CD14-positive monocyte (primary cell): ENCODE data around the gene ACTN4. TPM values are rescaled to one million over a fixed set of nuclear protein-coding genes. Genes with fewer than 3 reads are reported as not detected.
"Not testable (repeated sequence)": the region's sequence is repeated elsewhere in the genome, so short reads cannot be mapped to it uniquely, and the experiment has no call there.

Experiments used
- DNase-seq, 3 donors: peaks; one replicate each; pipeline ENCODE4 v3.0.0-alpha.2; 2011 to 2022
- H2AFZ ChIP-seq: 2 replicates; pipeline ENCODE4 v1.6.0; 2012; ENCODE audit warnings: mild to moderate bottlenecking, low read depth, low read length, inconsistent platforms; ENCODE audit not compliant: insufficient read depth, poor library complexity, severe bottlenecking
- H3K27ac ChIP-seq, 2 donors: 1 replicate in 1 of 2; 2 replicates in 1 of 2; pipeline ENCODE4 v1.5.1; 2012 to 2013; ENCODE audit warnings: low read length in 2 of 2, control low read depth in 1 of 2, inconsistent platforms in 1 of 2, low read depth in 1 of 2, mild to moderate bottlenecking in 1 of 2
- H3K27me3 ChIP-seq, 2 donors: one replicate each; pipeline versions ENCODE4 v1.6.0 to v1.6.1; 2011 to 2013; ENCODE audit warnings: low read length in 2 of 2; ENCODE audit not compliant: control insufficient read depth in 2 of 2, insufficient read depth in 2 of 2
- H3K36me3 ChIP-seq, 2 donors: replicated peaks in 1 of 2; 1 replicate in 1 of 2; 2 replicates in 1 of 2; pipeline versions ENCODE4 v1.5.1 to v1.6.1; 2012 to 2013; ENCODE audit warnings: low read length in 2 of 2, control low read depth in 1 of 2, inconsistent platforms in 1 of 2, mild to moderate bottlenecking in 1 of 2; ENCODE audit not compliant: insufficient read depth in 2 of 2, control insufficient read depth in 1 of 2
- H3K4me1 ChIP-seq, 2 donors: 1 replicate in 1 of 2; 2 replicates in 1 of 2; pipeline versions ENCODE4 v1.5.1 to v1.6.1; 2012 to 2013; ENCODE audit warnings: low read length in 2 of 2, control low read depth in 1 of 2, inconsistent platforms in 1 of 2, mild to moderate bottlenecking in 1 of 2, moderate library complexity in 1 of 2; ENCODE audit not compliant: insufficient read depth in 2 of 2, control insufficient read depth in 1 of 2
- H3K4me2 ChIP-seq: replicated peaks from 2 replicates; pipeline ENCODE3; 2012; ENCODE audit warnings: low read length, moderate library complexity, mild to moderate bottlenecking; ENCODE audit not compliant: poor library complexity, severe bottlenecking; ENCODE audit errors: extremely low read depth
- H3K4me3 ChIP-seq, 3 experiments: fragments of 200-600 bp in 1 of 3; sonication (generic) in 1 of 3; replicated peaks in 1 of 3; 1 replicate in 2 of 3; 2 replicates in 1 of 3; pipeline ENCODE4 v1.5.1; 2011 to 2013; ENCODE audit warnings: low read length in 3 of 3, mild to moderate bottlenecking in 3 of 3, control low read depth in 2 of 3, low read depth in 2 of 3, inconsistent platforms in 1 of 3, moderate library complexity in 1 of 3
- H3K79me2 ChIP-seq: 2 replicates; pipeline ENCODE4 v1.6.0; 2012; ENCODE audit warnings: mild to moderate bottlenecking, control low read depth, inconsistent platforms, low read length, moderate library complexity; ENCODE audit not compliant: insufficient read depth
- H3K9ac ChIP-seq: 2 replicates; pipeline ENCODE4 v1.6.0; 2017; ENCODE audit warnings: low read length, mild to moderate bottlenecking; ENCODE audit not compliant: insufficient read depth, poor library complexity, severe bottlenecking
- H3K9me3 ChIP-seq, 2 donors: replicated peaks in 1 of 2; 1 replicate in 1 of 2; 2 replicates in 1 of 2; pipeline versions ENCODE4 v1.5.1 to v1.6.1; 2012 to 2013; ENCODE audit warnings: low read length in 2 of 2, control low read depth in 1 of 2; ENCODE audit not compliant: control insufficient read depth in 1 of 2, insufficient read depth in 1 of 2
- H4K20me1 ChIP-seq: 2 replicates; pipeline ENCODE4 v1.6.0; 2012; ENCODE audit warnings: mild to moderate bottlenecking, low read length, control low read depth, moderate library complexity; ENCODE audit not compliant: insufficient read depth
- H3K27ac Mint-ChIP-seq, 7 donors: one replicate each; pipeline ENCODE4 v1.8.0; 2020; ENCODE audit warnings: mild to moderate bottlenecking in 7 of 7, mixed read lengths in 7 of 7, moderate library complexity in 6 of 7, inconsistent platforms in 2 of 7
- H3K27me3 Mint-ChIP-seq, 3 donors: one replicate each; pipeline ENCODE4 v1.8.0; 2021 to 2022; ENCODE audit warnings: low read depth in 3 of 3, mild to moderate bottlenecking in 3 of 3, mixed read lengths in 3 of 3, moderate library complexity in 3 of 3, inconsistent platforms in 1 of 3
- H3K36me3 Mint-ChIP-seq, 2 donors: one replicate each; pipeline ENCODE4 v1.8.0; 2020; ENCODE audit warnings: mixed read lengths in 2 of 2, inconsistent platforms in 1 of 2, mild to moderate bottlenecking in 1 of 2
- H3K4me1 Mint-ChIP-seq: one replicate; pipeline ENCODE4 v1.8.0; 2020; ENCODE audit warnings: mild to moderate bottlenecking, mixed read lengths
- H3K4me3 Mint-ChIP-seq, 2 donors: one replicate each; pipeline ENCODE4 v1.8.0; 2020; ENCODE audit warnings: mild to moderate bottlenecking in 2 of 2, mixed read lengths in 2 of 2, moderate library complexity in 1 of 2
- H3K9me3 Mint-ChIP-seq, 7 donors: one replicate each; pipeline ENCODE4 v1.8.0; 2020 to 2022; ENCODE audit warnings: mixed read lengths in 7 of 7, mild to moderate bottlenecking in 6 of 7, moderate library complexity in 6 of 7, inconsistent platforms in 2 of 7
- CTCF ChIP-seq: fragments of 200-600 bp; IDR thresholded peaks from one replicate; pipeline ENCODE4 v1.8.0; 2022; ENCODE audit warnings: antibody characterized with exemption, mild to moderate bottlenecking
- WGBS: methylation state at CpG from one replicate; pipeline ENCODE4 v1.1.5; 2013; ENCODE audit warnings: missing lambda C conversion rate; ENCODE audit not compliant: insufficient coverage; 5-methylcytosine and 5-hydroxymethylcytosine counted together
- intact Hi-C, 2 donors: fragments of 100-400 bp; cut with micrococcal nuclease; formaldehyde crosslinking; loops; one replicate each; pipeline versions ENCODE4 v1.15.0 to v1.15.1; 2023
- polyA plus RNA-seq, 3 donors: library from polyadenylated mRNA; depleted of rRNA in 1 of 3; unstranded in 2 of 3; stranded (reverse) in 1 of 3; fragments of 300-500 nt in 2 of 3; fragments of >200 nt in 1 of 3; fragmentation: Illumina TruSeq in 2 of 3; gene quantifications; 1 replicate in 2 of 3; 2 replicates in 1 of 3; pipeline ENCODE4 v1.2.3, GENCODE V29; 2012 to 2021

Gene ACTN4
- polyA plus RNA-seq, 3 donors: 8.4 to 177 (median 16.0) TPM

GRCh38 chr19:38744874-38745273 lies 97.4 kb downstream of the ACTN4 start:
- Mint-ChIP-seq H3K4me1 (peaks cover under 1% of the 10 kb centered on the region), H3K27ac (no peak overlapping the region)
- intact Hi-C loops: no loop called here

GRCh38 chr19:38745316-38745715 lies 97.9 kb downstream of the ACTN4 start:
- H3K27ac Mint-ChIP-seq: no peak overlapping the region
- intact Hi-C loops: no loop called here
- Histone ChIP-seq H4K20me1 (no peaks in the 10 kb centered on the region), H3K79me2 (no peaks in the 10 kb centered on the region), H3K27me3 (peaks cover 0 to 2% of the 10 kb centered on the region in 2 donors), H3K4me1 (no peaks in the 10 kb centered on the region), H3K9ac (no peak overlapping the region), H3K4me3 (no peak overlapping the region), H2AFZ (no peak overlapping the region), H3K36me3 (no peaks in the 10 kb centered on the region), H3K4me2 (no peak overlapping the region), H3K27ac (no peak overlapping the region), H3K9me3 (no peaks in the 10 kb centered on the region)
- peaks cover 6 to 20% (median 7%) of the 10 kb centered on the region in 3 donors for H3K27me3 Mint-ChIP-seq
- no peaks in the 10 kb centered on the region for H3K4me1 Mint-ChIP-seq
- H3K9me3 Mint-ChIP-seq: peaks cover 0 to 3% (median 0%) of the 10 kb centered on the region in 7 donors
- H3K36me3 Mint-ChIP-seq: no peaks in the 10 kb centered on the region
- TF ChIP-seq CTCF: no peak
- no peak for DNase-seq
- WGBS: 83% methylated on average over 7 of the region's 7 CpGs
- H3K4me3 Mint-ChIP-seq: no peak overlapping the region

More at GRCh38 chr19:38744874-38745273, 97.4 kb downstream of the ACTN4 start:
- Histone ChIP-seq H3K36me3 (no peaks in the 10 kb centered on the region), H3K27me3 (peaks cover 0 to 2% of the 10 kb centered on the region in 2 donors), H3K9ac (no peak overlapping the region), H3K79me2 (no peaks in the 10 kb centered on the region), H3K4me3 (no peak overlapping the region), H3K27ac (no peak overlapping the region), H3K9me3 (no peaks in the 10 kb centered on the region), H3K4me1 (peaks cover 0 to under 1% of the 10 kb centered on the region in 2 donors), H4K20me1 (no peaks in the 10 kb centered on the region), H3K4me2 (no peak overlapping the region), H2AFZ (no peak overlapping the region)
- DNase-seq: no peak
- no peak for TF ChIP-seq CTCF
- WGBS: 80% methylated on average over 5 of the region's 6 CpGs
- no peaks in the 10 kb centered on the region for H3K36me3 Mint-ChIP-seq
- H3K9me3 Mint-ChIP-seq: peaks cover 0 to 2% (median 0%) of the 10 kb centered on the region in 7 donors
- peaks cover 3 to 17% (median 6%) of the 10 kb centered on the region in 3 donors for H3K27me3 Mint-ChIP-seq
- H3K4me3 Mint-ChIP-seq: no peak overlapping the region

GRCh38 chr19:38753783-38754182 lies 106.3 kb downstream of the ACTN4 start:
- H2AFZ ChIP-seq, H3K36me3 Mint-ChIP-seq, H3K9ac ChIP-seq, H3K27me3 ChIP-seq, H3K36me3 ChIP-seq, H3K9me3 ChIP-seq, H3K4me1 Mint-ChIP-seq, H3K4me1 ChIP-seq, H3K4me3 ChIP-seq, H3K27ac Mint-ChIP-seq, H3K27ac ChIP-seq, H3K79me2 ChIP-seq, H3K9me3 Mint-ChIP-seq, H3K4me2 ChIP-seq, H3K4me3 Mint-ChIP-seq, DNase-seq, intact Hi-C loops, H4K20me1 ChIP-seq: not testable (repeated sequence)
- WGBS: 88% methylated on average over 1 of the region's 3 CpGs
- peaks cover 8 to 24% (median 18%) of the 10 kb centered on the region in 3 donors for H3K27me3 Mint-ChIP-seq
